GM23338 (cell line): ENCODE data around the gene EMSY. TPM values are rescaled to one million over a fixed set of nuclear protein-coding genes. Genes with fewer than 3 reads are reported as not detected.

Experiments used
- ATAC-seq: fragments of 200-7000 bp; cut with Tn5 transposase; 3 replicates; pipeline ENCODE4 v1.9.1; 2020
- DNase-seq: peaks from one replicate; pipeline ENCODE4 v3.0.0-alpha.2; 2015; ENCODE audit warnings: low spot score
- H2AFZ ChIP-seq: fragments of 200-600 bp; sonication (generic); 2 replicates; pipeline ENCODE4 v1.8.0; 2016; ENCODE audit warnings: antibody characterized with exemption, mild to moderate bottlenecking, moderate library complexity
- H3F3A ChIP-seq: fragments of 200-600 bp; sonication (generic); replicated peaks from 2 replicates; pipeline ENCODE4 v1.8.0; 2017; ENCODE audit warnings: antibody characterized with exemption, mixed run types, low read depth
- H3K27ac ChIP-seq: fragments of 200-600 bp; sonication (generic); 2 replicates; pipeline ENCODE4 v1.6.1; 2016; ENCODE audit warnings: low read depth
- H3K27me3 ChIP-seq: fragments of 200-600 bp; sonication (generic); 2 replicates; pipeline ENCODE4 v1.8.0; 2016; ENCODE audit warnings: mild to moderate bottlenecking, mixed run types, moderate library complexity; ENCODE audit not compliant: insufficient read depth
- H3K36me3 ChIP-seq: fragments of 200-600 bp; sonication (generic); 2 replicates; pipeline ENCODE4 v1.8.0; 2016; ENCODE audit warnings: mild to moderate bottlenecking; ENCODE audit not compliant: insufficient read depth
- H3K4me1 ChIP-seq: fragments of 200-600 bp; sonication (generic); 2 replicates; pipeline ENCODE4 v1.8.0; 2016; ENCODE audit warnings: mild to moderate bottlenecking, moderate library complexity; ENCODE audit not compliant: insufficient read depth
- H3K4me2 ChIP-seq: fragments of 200-600 bp; sonication (generic); 2 replicates; pipeline ENCODE4 v1.7.1; 2017; ENCODE audit warnings: mixed run types
- H3K4me3 ChIP-seq: fragments of 200-600 bp; sonication (generic); 2 replicates; pipeline ENCODE4 v1.6.1; 2016; ENCODE audit warnings: mixed run types
- H3K79me2 ChIP-seq: fragments of 200-600 bp; sonication (generic); replicated peaks from 2 replicates; pipeline ENCODE4 v1.8.0; 2017; ENCODE audit warnings: mild to moderate bottlenecking; ENCODE audit not compliant: insufficient read depth
- H3K9me2 ChIP-seq: fragments of 200-600 bp; sonication (generic); 2 replicates; pipeline ENCODE4 v1.8.0; 2017; ENCODE audit not compliant: insufficient read depth
- H4K20me1 ChIP-seq: fragments of 200-600 bp; sonication (generic); replicated peaks from 2 replicates; pipeline ENCODE4 v1.8.0; 2017; ENCODE audit warnings: mild to moderate bottlenecking; ENCODE audit not compliant: insufficient read depth
- H3K27ac Mint-ChIP-seq: 2 replicates; pipeline ENCODE4 v1.8.0; 2020; ENCODE audit warnings: inconsistent platforms, mild to moderate bottlenecking, moderate library complexity, mixed read lengths
- H3K27me3 Mint-ChIP-seq: 3 replicates; pipeline ENCODE4 v1.8.0; 2022; ENCODE audit warnings: low read depth, mild to moderate bottlenecking, moderate library complexity, mixed read lengths, inconsistent platforms; ENCODE audit not compliant: insufficient read depth, poor library complexity
- H3K36me3 Mint-ChIP-seq: 3 replicates; pipeline ENCODE4 v1.8.0; 2021; ENCODE audit warnings: low read depth, mild to moderate bottlenecking, inconsistent platforms, moderate library complexity, mixed read lengths
- H3K4me1 Mint-ChIP-seq: 3 replicates; pipeline ENCODE4 v1.8.0; 2020; ENCODE audit warnings: mild to moderate bottlenecking, inconsistent platforms, mixed read lengths
- H3K4me3 Mint-ChIP-seq: 3 replicates; pipeline ENCODE4 v1.8.0; 2021; ENCODE audit warnings: moderate library complexity, mild to moderate bottlenecking, inconsistent platforms, mixed read lengths
- H3K9me3 Mint-ChIP-seq: 3 replicates; pipeline ENCODE4 v1.8.0; 2020; ENCODE audit warnings: moderate library complexity, mild to moderate bottlenecking, inconsistent platforms, mixed read lengths
- CREB1 ChIP-seq: fragments of 250-450 bp; sonication (Bioruptor Pico); IDR thresholded peaks from 2 replicates; pipeline ENCODE4 v1.5.0; 2020; ENCODE audit warnings: low read depth, mild to moderate bottlenecking, moderate library complexity
- CTCF ChIP-seq, 2 experiments: fragments of 200-600 bp in 1 of 2; sonication (generic) in 1 of 2; conservative IDR thresholded peaks; 2 replicates each; pipeline versions ENCODE4 v1.5.1 to v1.6.1; 2016 to 2017; ENCODE audit warnings: antibody characterized with exemption in 2 of 2, low read depth in 2 of 2, mild to moderate bottlenecking in 2 of 2, moderate library complexity in 1 of 2
- ETS1 ChIP-seq: IDR thresholded peaks from 2 replicates; pipeline ENCODE4 v1.6.1; 2016; ENCODE audit warnings: antibody characterized with exemption
- JUNB ChIP-seq: IDR thresholded peaks from one replicate; pipeline ENCODE4 v1.6.1; 2016; ENCODE audit warnings: antibody characterized with exemption; ENCODE audit not compliant: unreplicated experiment
- NANOG ChIP-seq: IDR thresholded peaks from 2 replicates; pipeline ENCODE4 v1.6.1; 2016; ENCODE audit warnings: antibody characterized with exemption, borderline replicate concordance
- REST ChIP-seq: IDR thresholded peaks from one replicate; pipeline ENCODE4 v1.6.1; 2018; ENCODE audit warnings: antibody characterized with exemption; ENCODE audit not compliant: unreplicated experiment
- STAT1 ChIP-seq: IDR thresholded peaks from one replicate; pipeline ENCODE4 v1.6.1; 2016; ENCODE audit warnings: antibody characterized with exemption; ENCODE audit not compliant: unreplicated experiment
- ZNF114 ChIP-seq: fragments of 250-450 bp; sonication (Bioruptor Pico); IDR thresholded peaks from 2 replicates; pipeline ENCODE4 v1.5.0; 2020; ENCODE audit warnings: mild to moderate bottlenecking, moderate library complexity
- polyA plus RNA-seq: library from polyadenylated mRNA; unstranded; fragments of >200 nt; fragmentation: Nextera tagmentation; extraction: Ambion mirVana; gene quantifications from 2 replicates; pipeline ENCODE4 v1.2.1, GENCODE V29; 2016
- total RNA-seq: library from RNA; depleted of rRNA; stranded (reverse); fragments of >200 nt; shearing (Covaris generic); gene quantifications from 2 replicates; pipeline ENCODE4 v1.2.3, GENCODE V29; 2014

Gene EMSY
- total and polyA plus RNA-seq, 2 experiments from 2014 or later, result 25.0 to 46.9 TPM

GRCh38 chr11:76564364-76564763, 119.5 kb downstream of the EMSY start:
- H4K20me1 ChIP-seq, result no peaks in the 10 kb centered on the region
- Mint-ChIP-seq H3K4me1 (no peaks in the 10 kb centered on the region), H3K4me3 (no peak overlapping the region), H3K27ac (no peak overlapping the region; the same call in 1 of the 2 replicates), H3K9me3 (no peaks in the 10 kb centered on the region), H3K27me3 (no peaks in the 10 kb centered on the region), H3K36me3 (no peaks in the 10 kb centered on the region)
- H3K27ac ChIP-seq, result no peak overlapping the region
- H3F3A ChIP-seq, result no peaks in the 10 kb centered on the region
- DNase-seq, result no peak
- no peaks in the 10 kb centered on the region for H3K36me3 ChIP-seq
- no peak overlapping the region for H3K4me3 ChIP-seq
- H3K4me2 ChIP-seq, result no peak overlapping the region
- no peaks in the 10 kb centered on the region for H3K4me1 ChIP-seq
- no peaks in the 10 kb centered on the region for H3K79me2 ChIP-seq
- TF ChIP-seq NANOG, result no peak
- TF ChIP-seq CTCF (conservative IDR thresholded peaks at IDR 0.05; ENCODE audit: low read depth in 2 of 2), result 0 out of 4 replicates have a peak, but pooled peaks of 1 of the 2 experiments have one; percentile 14
- TF ChIP-seq JUNB, result no peak
- no peak for TF ChIP-seq CREB1
- no peak for TF ChIP-seq STAT1
- TF ChIP-seq REST, result no peak
- no peaks in the 10 kb centered on the region for H3K9me2 ChIP-seq
- no peak for ATAC-seq
- H2AFZ ChIP-seq, result no peak overlapping the region
- H3K27me3 ChIP-seq, result no peaks in the 10 kb centered on the region

- Mint-ChIP-seq H3K36me3 (no peaks in the 10 kb centered on the region), H3K27me3 (no peaks in the 10 kb centered on the region), H3K27ac (no peak overlapping the region), H3K9me3 (no peaks in the 10 kb centered on the region; the same call in 2 of the 3 replicates), H3K4me1 (no peaks in the 10 kb centered on the region), H3K4me3 (no peak overlapping the region)
- DNase-seq, result no peak
- H3K9me2 ChIP-seq, result no peaks in the 10 kb centered on the region
- H3F3A ChIP-seq, result no peaks in the 10 kb centered on the region
- H2AFZ ChIP-seq, result no peak overlapping the region
- H3K27me3 ChIP-seq, result no peaks in the 10 kb centered on the region
- no peak for ATAC-seq
- H3K36me3 ChIP-seq, result no peaks in the 10 kb centered on the region
- no peak overlapping the region for H3K4me2 ChIP-seq
- H3K79me2 ChIP-seq, result no peaks in the 10 kb centered on the region
- no peak overlapping the region for H3K27ac ChIP-seq
- H4K20me1 ChIP-seq, result no peaks in the 10 kb centered on the region
- H3K4me1 ChIP-seq, result no peaks in the 10 kb centered on the region
- no peak overlapping the region for H3K4me3 ChIP-seq
- no peak for TF ChIP-seq REST
- no peak for TF ChIP-seq CREB1
- no peak for TF ChIP-seq ETS1
- no peak for TF ChIP-seq JUNB
- no peak for TF ChIP-seq CTCF (conservative IDR thresholded peaks at IDR 0.05; ENCODE audit: low read depth in 2 of 2)
- TF ChIP-seq NANOG, result no peak
- no peak for TF ChIP-seq ZNF114
- no peak for TF ChIP-seq STAT1
These were observed 122.0 kb downstream of the EMSY start for GRCh38 chr11:76566811-76567210.
